ENCODE measurements around the gene PLA2G5. TPM values are rescaled to one million over a fixed set of nuclear protein-coding genes. Genes with fewer than 3 reads are reported as not detected.
"Not testable (repeated sequence)": the region's sequence is repeated elsewhere in the genome, so short reads cannot be mapped to it uniquely, and the experiment has no call there.

PLA2G5 gene
- polyA plus RNA-seq, 1 experiment = not detected

- Histone ChIP-seq H3K27ac (ENCODE audit: low read depth, low read length) (no peak overlapping the region), H3K27me3 (ENCODE audit: control insufficient read depth, insufficient read depth, low read length) (peaks cover 14% of the 10 kb centered on the region), H3K4me3 (ENCODE audit: low read depth, low read length) (no peak overlapping the region), H3K9me3 (ENCODE audit: control insufficient read depth, insufficient read depth, low read length) (no peaks in the 10 kb centered on the region)
- ChIA-PET POLR2A (no interaction called here), CTCF (interaction anchor here (2.3 kb wide), 1 partner anchor 368 kb away, joined by 4 read pairs; no protein-coding TSS in a partner anchor)
- DNase-seq (ENCODE audit: low read depth, low spot score) = no peak
- TF ChIP-seq CTCF (IDR thresholded peaks at IDR 0.05; ENCODE audit: low read depth, low read length) = no peak
Observed at GRCh38 chr1:20126041-20126805, 56.2 kb downstream of the PLA2G5 start.

DNA sequence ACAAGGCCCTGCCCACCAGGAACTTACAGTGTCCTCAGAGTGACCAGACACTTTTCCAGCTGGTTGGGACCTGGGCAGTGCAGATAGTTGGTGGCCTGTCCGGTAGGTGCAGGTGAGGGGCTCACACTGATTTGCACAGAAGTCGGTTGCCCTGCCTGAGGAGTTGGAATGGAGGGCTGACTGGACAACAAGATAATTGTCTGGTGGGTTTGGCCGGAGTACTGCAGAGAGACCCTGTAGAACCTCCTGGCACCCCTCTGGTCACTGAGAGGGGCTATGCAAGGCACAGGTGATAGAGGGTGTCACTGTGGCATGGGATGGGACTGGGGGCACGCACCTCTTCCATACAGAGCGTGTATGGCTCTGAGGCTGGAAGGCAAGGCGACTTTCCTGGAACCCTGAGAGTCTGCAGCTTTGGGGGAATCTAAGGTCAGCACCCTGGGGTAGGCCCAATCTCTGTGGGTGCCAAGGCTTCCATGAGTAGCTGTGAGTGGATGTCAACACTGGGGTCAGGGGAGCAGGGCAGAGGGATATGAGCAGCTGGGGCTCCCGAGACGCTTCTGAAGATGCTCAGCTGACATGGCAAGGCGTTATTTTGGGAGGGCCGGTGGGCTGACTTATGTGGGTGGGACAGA lies 56.9 kb downstream of the PLA2G5 start:
- Histone ChIP-seq H3K27ac (ENCODE audit: low read depth, low read length) (no peak overlapping the region), H3K9me3 (ENCODE audit: control insufficient read depth, insufficient read depth, low read length) (no peaks in the 10 kb centered on the region), H3K27me3 (ENCODE audit: control insufficient read depth, insufficient read depth, low read length) (peaks cover 10% of the 10 kb centered on the region), H3K4me3 (ENCODE audit: low read depth, low read length) (no peak overlapping the region)
- no peak for DNase-seq (ENCODE audit: low read depth, low spot score)
- TF ChIP-seq CTCF (IDR thresholded peaks at IDR 0.05; ENCODE audit: low read depth, low read length) = no peak
- POLR2A ChIA-PET = no interaction called here
- CTCF ChIA-PET = interaction anchor here (2.3 kb wide), 1 partner anchor 367 kb away, joined by 4 read pairs; no protein-coding TSS in a partner anchor

DNA sequence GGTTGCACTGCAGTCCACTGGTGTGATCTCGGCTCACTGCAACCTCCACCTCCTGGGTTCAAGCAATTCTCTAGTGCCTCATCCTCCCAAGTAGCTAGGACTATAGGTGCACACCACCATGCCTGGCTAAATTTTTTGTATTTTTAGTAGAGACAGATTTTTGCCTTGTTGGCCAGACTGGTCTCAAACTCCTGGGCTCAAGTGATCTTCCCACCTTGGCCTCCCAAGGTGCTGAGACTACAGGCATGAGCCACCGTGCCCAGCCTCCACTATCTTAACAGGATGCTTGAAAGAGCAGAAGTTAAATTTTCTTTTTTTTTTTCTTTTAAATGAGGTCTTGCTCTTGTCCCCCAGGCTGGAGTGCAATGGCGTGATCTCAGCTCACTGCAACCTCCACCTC lies 60.5 kb downstream of the PLA2G5 start:
- H3K9me3 ChIP-seq (ENCODE audit: control insufficient read depth, insufficient read depth, low read length); H3K4me3 ChIP-seq (ENCODE audit: low read depth, low read length); DNase-seq (ENCODE audit: low read depth, low spot score); CTCF ChIA-PET; H3K27me3 ChIP-seq (ENCODE audit: control insufficient read depth, insufficient read depth, low read length); H3K27ac ChIP-seq (ENCODE audit: low read depth, low read length); POLR2A ChIA-PET: not testable (repeated sequence)

DNA sequence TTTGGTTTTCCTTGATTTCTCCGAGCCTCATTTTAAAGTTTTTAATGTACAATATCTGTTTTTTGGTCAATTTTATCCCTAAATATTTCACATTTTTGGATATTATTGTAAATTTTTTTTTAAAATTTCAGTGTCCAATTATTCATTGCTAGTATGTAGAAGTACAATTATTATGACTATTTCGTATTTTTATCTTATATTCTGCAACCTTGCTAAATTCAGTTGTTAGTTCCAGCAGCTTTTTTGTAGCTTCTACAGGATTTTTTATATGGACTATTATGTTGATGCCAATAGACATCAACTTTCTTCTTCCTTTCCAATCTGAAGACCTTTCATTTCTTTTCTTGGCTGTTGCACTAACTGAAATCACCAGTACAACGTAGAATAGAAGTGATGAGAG lies 65.0 kb downstream of the PLA2G5 start:
- no peaks in the 10 kb centered on the region for H3K9me3 ChIP-seq (ENCODE audit: control insufficient read depth, insufficient read depth, low read length)
- CTCF ChIA-PET = no interaction called here
- no peak for DNase-seq (ENCODE audit: low read depth, low spot score)
- no peak for TF ChIP-seq CTCF (IDR thresholded peaks at IDR 0.05; ENCODE audit: low read depth, low read length)
- H3K27me3 ChIP-seq (ENCODE audit: control insufficient read depth, insufficient read depth, low read length) = peaks cover 15% of the 10 kb centered on the region
- no peak overlapping the region for H3K27ac ChIP-seq (ENCODE audit: low read depth, low read length)
- POLR2A ChIA-PET = no interaction called here
- no peak overlapping the region for H3K4me3 ChIP-seq (ENCODE audit: low read depth, low read length)

GRCh38 chr1:20136249-20136648 lies 66.3 kb downstream of the PLA2G5 start:
- no peak overlapping the region for H3K4me3 ChIP-seq (ENCODE audit: low read depth, low read length)
- CTCF ChIA-PET = no interaction called here
- H3K27me3 ChIP-seq (ENCODE audit: control insufficient read depth, insufficient read depth, low read length) = peaks cover 16% of the 10 kb centered on the region
- no peaks in the 10 kb centered on the region for H3K9me3 ChIP-seq (ENCODE audit: control insufficient read depth, insufficient read depth, low read length)
- DNase-seq (ENCODE audit: low read depth, low spot score) = no peak
- no peak overlapping the region for H3K27ac ChIP-seq (ENCODE audit: low read depth, low read length)
- no peak for TF ChIP-seq CTCF (IDR thresholded peaks at IDR 0.05; ENCODE audit: low read depth, low read length)
- POLR2A ChIA-PET = no interaction called here
